Colonic mucosa (tissue), 4 donors: ENCODE data around the gene CCDC107. TPM values are rescaled to one million over a fixed set of nuclear protein-coding genes. Genes with fewer than 3 reads are reported as not detected.
A peak's percentile ranks its signal among the peaks of the same experiment; 100 is the strongest.

Source experiments
- DNase-seq: peaks from one replicate; pipeline ENCODE4 v3.0.0-alpha.2; 2020
- H3K27ac ChIP-seq: fragments of 200-600 bp; one replicate; pipeline ENCODE4 v1.8.0; 2021
- H3K27me3 ChIP-seq: fragments of 200-600 bp; one replicate; pipeline ENCODE4 v1.8.0; 2021
- H3K36me3 ChIP-seq: fragments of 200-600 bp; one replicate; pipeline ENCODE4 v1.8.0; 2021
- H3K4me1 ChIP-seq: fragments of 200-600 bp; one replicate; pipeline ENCODE4 v1.8.0; 2021; ENCODE audit warnings: mild to moderate bottlenecking
- H3K4me3 ChIP-seq: fragments of 200-600 bp; one replicate; pipeline ENCODE4 v1.8.0; 2021
- H3K9ac ChIP-seq, 2 donors: one replicate each; pipeline ENCODE4 v1.7.0; 2013; ENCODE audit warnings: control low read depth in 2 of 2, low read depth in 2 of 2, low read length in 2 of 2
- H3K9me3 ChIP-seq: fragments of 200-600 bp; one replicate; pipeline ENCODE4 v1.8.0; 2021
- intact Hi-C: fragments of 100-400 bp; cut with DNase I; formaldehyde crosslinking; loops from one replicate; pipeline ENCODE4 v1.14.1; 2022
- total RNA-seq, 2 donors: library from RNA; stranded (reverse); fragmentation: NEBNext Ultra II Directional in 1 of 2; extraction: Animal tissue kit (Norgen Biotek cat#: 25700) in 1 of 2; gene quantifications; one replicate each; pipeline ENCODE4 v1.2.1, GENCODE V29; 2021
- TF ChIP-seq, protein P1 (sequence below): fragments of 200-600 bp; IDR thresholded peaks from one replicate; pipeline ENCODE4 v1.8.0; 2022; ENCODE audit warnings: antibody characterized with exemption, mild to moderate bottlenecking
- donor health status: healthy.
- donor health status: DM: no; HTN: no; CAD: no.
- donor health status: DM: no; HTN: no; CAD: no.

Gene CCDC107
- total RNA-seq, 2 donors from 2014 or later: 19.4 to 38.3 TPM

DNA sequence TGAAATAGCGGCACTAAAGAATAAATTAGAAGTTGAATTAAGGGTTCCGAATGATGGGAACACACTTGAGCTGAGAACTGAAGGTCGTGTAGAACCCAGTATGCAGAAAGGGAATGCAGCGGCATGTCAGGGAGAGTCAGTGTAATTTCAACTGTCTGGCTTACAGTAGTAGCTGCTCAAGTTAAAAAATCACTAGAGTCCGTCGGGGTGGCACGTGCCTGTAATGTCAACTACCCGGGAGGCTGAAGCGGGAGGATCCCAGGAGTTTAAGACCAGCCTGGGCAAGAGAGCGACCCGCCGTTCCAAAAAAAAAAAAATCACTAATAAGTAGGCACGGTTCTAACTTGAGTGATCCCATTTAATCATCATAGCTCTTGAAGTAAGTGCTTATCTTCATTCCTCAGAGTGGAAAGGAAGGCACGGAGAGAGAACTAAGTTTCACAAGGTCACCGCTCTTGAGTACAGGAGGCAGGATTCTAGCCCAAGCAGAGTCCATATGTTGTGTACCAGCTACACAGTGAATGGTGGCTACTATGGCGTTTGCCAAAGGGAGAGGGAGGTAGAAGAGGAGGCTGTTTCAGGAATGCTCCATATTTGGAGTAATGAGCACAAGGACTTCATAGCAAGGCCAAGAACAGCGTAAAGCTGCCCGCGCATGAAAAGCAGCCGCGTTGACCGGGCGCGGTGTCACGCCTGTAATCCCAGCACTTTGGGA is 1.1 kb upstream of the CCDC107 start:
- intact Hi-C loops: no loop called here
- H3K36me3 ChIP-seq: no peaks in the 10 kb centered on the region
- peaks cover 19% of the 10 kb centered on the region for H3K4me1 ChIP-seq
- DNase-seq: no peak
- H3K9me3 ChIP-seq: no peaks in the 10 kb centered on the region
- H3K4me3 ChIP-seq: peak overlapping the region; percentile 28
- peak overlapping the region; percentile 61 to 86 for H3K9ac ChIP-seq
- H3K27me3 ChIP-seq: no peaks in the 10 kb centered on the region
- TF ChIP-seq, protein P1, sequence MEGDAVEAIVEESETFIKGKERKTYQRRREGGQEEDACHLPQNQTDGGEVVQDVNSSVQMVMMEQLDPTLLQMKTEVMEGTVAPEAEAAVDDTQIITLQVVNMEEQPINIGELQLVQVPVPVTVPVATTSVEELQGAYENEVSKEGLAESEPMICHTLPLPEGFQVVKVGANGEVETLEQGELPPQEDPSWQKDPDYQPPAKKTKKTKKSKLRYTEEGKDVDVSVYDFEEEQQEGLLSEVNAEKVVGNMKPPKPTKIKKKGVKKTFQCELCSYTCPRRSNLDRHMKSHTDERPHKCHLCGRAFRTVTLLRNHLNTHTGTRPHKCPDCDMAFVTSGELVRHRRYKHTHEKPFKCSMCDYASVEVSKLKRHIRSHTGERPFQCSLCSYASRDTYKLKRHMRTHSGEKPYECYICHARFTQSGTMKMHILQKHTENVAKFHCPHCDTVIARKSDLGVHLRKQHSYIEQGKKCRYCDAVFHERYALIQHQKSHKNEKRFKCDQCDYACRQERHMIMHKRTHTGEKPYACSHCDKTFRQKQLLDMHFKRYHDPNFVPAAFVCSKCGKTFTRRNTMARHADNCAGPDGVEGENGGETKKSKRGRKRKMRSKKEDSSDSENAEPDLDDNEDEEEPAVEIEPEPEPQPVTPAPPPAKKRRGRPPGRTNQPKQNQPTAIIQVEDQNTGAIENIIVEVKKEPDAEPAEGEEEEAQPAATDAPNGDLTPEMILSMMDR: no peak
- H3K27ac ChIP-seq: peak overlapping the region; percentile 91

DNA sequence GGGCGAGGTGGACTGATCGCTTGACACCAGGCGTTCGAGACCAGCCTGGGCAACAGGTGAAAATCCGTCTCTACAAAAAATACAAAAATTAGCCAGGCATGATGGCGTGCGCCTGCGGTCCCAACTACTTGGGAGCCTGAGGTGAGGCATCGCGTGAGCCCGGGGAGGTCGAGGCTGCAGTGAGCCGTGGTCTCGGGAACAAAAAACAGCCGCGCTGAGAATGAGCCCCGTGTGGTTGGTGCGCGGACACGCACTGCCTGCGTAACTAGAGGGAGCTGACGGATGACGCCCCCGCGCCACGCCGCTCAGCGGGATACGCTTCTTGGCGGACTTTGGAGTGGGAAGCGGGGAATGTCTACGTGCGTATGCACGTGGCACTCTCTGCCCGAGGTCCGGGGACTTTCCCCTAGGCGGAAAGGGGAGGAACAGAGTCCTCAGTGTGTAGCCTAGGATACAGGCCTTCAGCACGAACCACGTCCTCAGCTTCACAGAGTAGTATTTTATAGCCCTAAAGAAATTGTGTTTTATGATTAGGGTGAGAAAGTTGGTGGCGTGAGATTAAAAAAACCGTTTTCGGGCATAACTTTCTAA is 451 bp upstream of the CCDC107 start, which contains the start of gene RMRP:
RMRP (minus strand) TSS at position 474 of the 591 bp plus-strand sequence.
- H3K27me3 ChIP-seq: no peaks in the 10 kb centered on the region
- peak within 1 kb of the TSS; percentile 91 for H3K27ac ChIP-seq
- no peaks in the 10 kb centered on the region for H3K9me3 ChIP-seq
- H3K9ac ChIP-seq: peak within 1 kb of the TSS; percentile 86 to 98
- no peaks in the 10 kb centered on the region for H3K36me3 ChIP-seq
- peak; percentile 97 for DNase-seq
- TF ChIP-seq, protein P1: peak; percentile 24
- intact Hi-C loops: no loop called here
- H3K4me1 ChIP-seq: peaks cover 20% of the 10 kb centered on the region
- peak within 1 kb of the TSS; percentile 85 for H3K4me3 ChIP-seq

DNA sequence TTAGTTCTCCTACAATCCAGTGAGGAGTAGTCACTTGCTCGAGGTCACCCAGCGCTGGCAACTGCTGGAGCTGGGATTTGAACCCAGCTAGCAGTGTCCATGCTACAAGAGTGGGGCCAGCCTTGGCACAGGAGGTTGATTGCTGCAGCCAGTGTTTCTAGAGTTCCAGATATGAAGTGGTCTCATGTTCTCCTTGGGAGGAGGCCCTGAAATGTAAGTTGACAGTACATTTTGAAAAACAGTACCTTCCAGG is 802 bp downstream of the CCDC107 start:
- Histone ChIP-seq H3K9ac (peak overlapping the region; percentile 86 to 98), H3K27ac (peak overlapping the region; percentile 91), H3K4me3 (peak overlapping the region; percentile 85), H3K27me3 (no peaks in the 10 kb centered on the region), H3K4me1 (peaks cover 24% of the 10 kb centered on the region), H3K9me3 (no peaks in the 10 kb centered on the region), H3K36me3 (no peaks in the 10 kb centered on the region)
- DNase-seq: peak; percentile 43
- TF ChIP-seq, protein P1: no peak
- intact Hi-C loops: no loop called here

DNA sequence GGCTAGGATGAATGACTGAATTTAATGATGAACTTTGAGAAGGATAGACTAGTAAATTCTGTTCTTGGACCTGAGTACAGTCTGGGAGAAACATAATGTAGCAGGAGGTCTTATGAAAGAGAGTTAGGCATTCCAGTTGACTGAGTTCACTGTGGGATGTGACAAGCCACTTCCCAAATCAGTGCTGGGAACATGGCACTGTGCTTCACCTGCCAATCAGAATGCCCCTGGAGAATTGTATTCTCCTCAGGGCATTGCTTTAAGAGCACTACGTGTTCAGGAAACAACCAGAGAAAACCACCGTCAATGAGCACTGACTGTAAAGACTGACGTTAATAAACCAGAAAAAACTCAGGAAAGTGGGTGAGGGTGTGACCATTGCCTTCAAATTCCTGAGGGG is 1.2 kb downstream of the CCDC107 start:
- intact Hi-C loops: no loop called here
- Histone ChIP-seq H3K9ac (peak overlapping the region in 1 of 2 donors; percentile 86), H3K4me3 (peak overlapping the region; percentile 85), H3K27me3 (no peaks in the 10 kb centered on the region), H3K27ac (peak overlapping the region; percentile 91), H3K36me3 (no peaks in the 10 kb centered on the region), H3K4me1 (peaks cover 24% of the 10 kb centered on the region), H3K9me3 (no peaks in the 10 kb centered on the region)
- TF ChIP-seq, protein P1: no peak
- DNase-seq: no peak

DNA sequence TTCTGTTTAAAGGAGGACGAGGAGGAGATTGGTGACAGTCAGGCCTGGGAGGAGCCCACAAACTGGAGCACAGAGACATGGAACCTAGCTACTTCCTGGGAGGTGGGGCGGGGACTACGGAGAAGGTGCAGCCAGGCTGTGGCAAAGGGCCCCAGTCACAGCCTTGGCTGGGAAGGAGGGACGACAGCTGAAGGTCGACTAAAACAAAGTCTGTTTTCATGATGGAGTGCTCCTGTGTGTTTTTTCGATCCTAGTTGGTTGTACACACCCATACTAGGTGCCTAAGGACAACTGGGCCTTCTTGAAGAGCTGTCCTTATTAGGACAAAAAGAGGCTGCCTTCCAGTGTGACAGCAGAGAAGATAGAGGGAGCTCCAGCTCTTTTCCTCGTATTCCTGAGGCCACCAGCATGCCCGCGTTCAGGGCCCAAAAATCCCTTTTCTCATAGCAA is 2.9 kb downstream of the CCDC107 start:
- Histone ChIP-seq H3K4me1 (peaks cover 24% of the 10 kb centered on the region), H3K9me3 (no peaks in the 10 kb centered on the region), H3K4me3 (no peak overlapping the region), H3K27ac (peak overlapping the region; percentile 81), H3K36me3 (no peaks in the 10 kb centered on the region), H3K27me3 (no peaks in the 10 kb centered on the region), H3K9ac (peak overlapping the region; percentile 33 to 64)
- peak; percentile 65 for DNase-seq
- TF ChIP-seq, protein P1: peak; percentile 49
- intact Hi-C loops: loop anchor here (5.0 kb wide), 1 partner anchor 71 kb away; the partner anchor contains the start of genes CREB3 and TLN1
